H1 (cell line): ENCODE measurements around the gene GPR135. TPM values are rescaled to one million over a fixed set of nuclear protein-coding genes. Genes with fewer than 3 reads are reported as not detected.

Source experiments
- CTCF ChIA-PET: fragments of 300-600 bp; sonication (Branson Sonifier 250); formaldehyde crosslinking; loops from one replicate; lab custom pipeline; 2021; ENCODE audit not compliant: partially characterized antibody; lab: Charles Lee
- POLR2A ChIA-PET: fragments of 300-600 bp; sonication (Branson Sonifier 250); formaldehyde crosslinking; loops from one replicate; lab custom pipeline; 2021; ENCODE audit warnings: inconsistent platforms; ENCODE audit not compliant: partially characterized antibody; lab: Charles Lee
- DNase-seq, 2 experiments: peaks; one replicate each; pipeline versions ENCODE4 v3.0.0 to v3.0.0-alpha.2; 2010 to 2022; ENCODE audit warnings: low spot score in 2 of 2, low read depth in 1 of 2, mixed read lengths in 1 of 2
- FAIRE-seq: peaks from 2 replicates; lab custom pipeline; 2011; peaks lifted over from hg19 to GRCh38; lab: Jason Lieb, UNC
- H2AFZ ChIP-seq: 2 replicates; pipeline ENCODE4 v1.8.1; 2012; ENCODE audit warnings: low read length, inconsistent platforms
- H2AK5ac ChIP-seq: 2 replicates; pipeline ENCODE4 v1.6.1; 2013; ENCODE audit warnings: low read depth, low read length
- H2BK120ac ChIP-seq: replicated peaks from 2 replicates; pipeline ENCODE3; 2013; ENCODE audit warnings: low read depth, low read length, inconsistent platforms
- H2BK12ac ChIP-seq: 2 replicates; pipeline ENCODE4 v1.6.1; 2013; ENCODE audit warnings: low read depth, low read length
- H2BK15ac ChIP-seq: 2 replicates; pipeline ENCODE4 v1.6.1; 2013; ENCODE audit warnings: low read length
- H2BK20ac ChIP-seq: 2 replicates; pipeline ENCODE4 v1.6.1; 2013; ENCODE audit warnings: low read length
- H2BK5ac ChIP-seq: 2 replicates; pipeline ENCODE4 v1.6.1; 2013; ENCODE audit warnings: low read depth, low read length
- H3K14ac ChIP-seq: 2 replicates; pipeline ENCODE4 v1.6.1; 2013; ENCODE audit warnings: inconsistent platforms; ENCODE audit not compliant: insufficient read length
- H3K18ac ChIP-seq: 2 replicates; pipeline ENCODE4 v1.6.1; 2013; ENCODE audit warnings: low read length; ENCODE audit errors: extremely low read depth
- H3K23ac ChIP-seq: 2 replicates; pipeline ENCODE4 v1.6.1; 2013; ENCODE audit warnings: inconsistent platforms; ENCODE audit not compliant: insufficient read length
- H3K23me2 ChIP-seq: 2 replicates; pipeline ENCODE4 v1.6.1; 2013; ENCODE audit warnings: low read depth, low read length
- H3K27ac ChIP-seq: 2 replicates; pipeline ENCODE4 v1.6.1; 2011; ENCODE audit warnings: low read depth, low read length, inconsistent platforms
- H3K27me3 ChIP-seq, 4 experiments: replicated peaks in 1 of 4; 1 replicate in 1 of 4; 2 replicates in 3 of 4; pipeline versions ENCODE4 v1.6.1 to v1.8.1; 2011 to 2013; ENCODE audit warnings: low read length in 3 of 4, mild to moderate bottlenecking in 3 of 4, inconsistent platforms in 2 of 4, mixed read lengths in 2 of 4, moderate library complexity in 1 of 4; ENCODE audit not compliant: control insufficient read depth in 3 of 4, insufficient read depth in 3 of 4; ENCODE audit errors: extremely low read depth in 1 of 4
- H3K36me3 ChIP-seq, 4 experiments: 2 replicates each; pipeline versions ENCODE4 v1.6.1 to v1.8.1; 2011 to 2013; ENCODE audit warnings: mild to moderate bottlenecking in 4 of 4, low read length in 3 of 4, moderate library complexity in 2 of 4, control low read depth in 1 of 4, inconsistent platforms in 1 of 4; ENCODE audit not compliant: insufficient read depth in 4 of 4, control insufficient read depth in 2 of 4
- H3K4ac ChIP-seq: replicated peaks from 2 replicates; pipeline ENCODE3; 2013; ENCODE audit warnings: low read length, low read depth, mixed read lengths, inconsistent platforms; ENCODE audit not compliant: insufficient read length
- H3K4me1 ChIP-seq, 4 experiments: replicated peaks in 1 of 4; 1 replicate in 1 of 4; 2 replicates in 3 of 4; pipeline versions ENCODE4 v1.6.1 to v1.8.1; 2011 to 2013; ENCODE audit warnings: low read length in 3 of 4, inconsistent platforms in 2 of 4, mixed read lengths in 1 of 4; ENCODE audit not compliant: insufficient read depth in 4 of 4, control insufficient read depth in 3 of 4
- H3K4me2 ChIP-seq, 2 experiments: 2 replicates each; pipeline versions ENCODE4 v1.6.1 to v1.8.1; 2011 to 2013; ENCODE audit warnings: low read depth in 2 of 2, low read length in 2 of 2, control low read depth in 1 of 2, inconsistent platforms in 1 of 2, mild to moderate bottlenecking in 1 of 2; ENCODE audit not compliant: insufficient read depth in 1 of 2
- H3K4me3 ChIP-seq, 4 experiments: fragments of 200-600, 300-600 bp in 1 of 4; sonication (generic), shearing (Covaris generic), sonication (Bioruptor Twin) in 1 of 4; 2 replicates each; pipeline versions ENCODE4 v1.5.1 to v1.8.1; 2011 to 2016; ENCODE audit warnings: low read length in 4 of 4, low read depth in 3 of 4, control low read depth in 2 of 4, inconsistent platforms in 2 of 4, mild to moderate bottlenecking in 2 of 4, mixed read lengths in 1 of 4, moderate library complexity in 1 of 4; ENCODE audit not compliant: insufficient read depth in 2 of 4; ENCODE audit errors: extremely low read depth in 1 of 4
- H3K56ac ChIP-seq: replicated peaks from 2 replicates; pipeline ENCODE3; 2013; ENCODE audit warnings: low read depth, mild to moderate bottlenecking, mixed read lengths, low read length, inconsistent platforms; ENCODE audit not compliant: insufficient read length
- H3K79me1 ChIP-seq: 2 replicates; pipeline ENCODE4 v1.6.1; 2013; ENCODE audit warnings: low read depth, low read length, control low read depth
- H3K79me2 ChIP-seq, 2 experiments: 2 replicates each; pipeline versions ENCODE4 v1.6.1 to v1.8.1; 2012 to 2013; ENCODE audit warnings: low read length in 2 of 2, mild to moderate bottlenecking in 2 of 2, inconsistent platforms in 1 of 2; ENCODE audit not compliant: insufficient read depth in 2 of 2, control insufficient read depth in 1 of 2
- H3K9ac ChIP-seq, 4 experiments: replicated peaks in 1 of 4; 1 replicate in 1 of 4; 2 replicates in 3 of 4; pipeline versions ENCODE4 v1.6.1 to v1.8.1; 2011 to 2013; ENCODE audit warnings: low read depth in 3 of 4, low read length in 3 of 4, control low read depth in 2 of 4, mild to moderate bottlenecking in 2 of 4, moderate library complexity in 2 of 4, inconsistent platforms in 1 of 4; ENCODE audit errors: extremely low read depth in 1 of 4
- H3K9me3 ChIP-seq, 2 experiments: 2 replicates each; pipeline versions ENCODE4 v1.6.1 to v1.8.1; 2012 to 2013; ENCODE audit warnings: mild to moderate bottlenecking in 2 of 2, moderate library complexity in 2 of 2, control low read depth in 1 of 2, inconsistent platforms in 1 of 2, low read depth in 1 of 2, low read length in 1 of 2, mixed read lengths in 1 of 2; ENCODE audit not compliant: insufficient read depth in 2 of 2
- H4K20me1 ChIP-seq, 2 experiments: replicated peaks in 1 of 2; 2 replicates each; pipeline versions ENCODE3 to v1.8.1; 2011 to 2013; ENCODE audit warnings: inconsistent platforms in 2 of 2, low read length in 2 of 2, mild to moderate bottlenecking in 1 of 2; ENCODE audit not compliant: insufficient read depth in 2 of 2, control insufficient read depth in 1 of 2
- H4K5ac ChIP-seq: 2 replicates; pipeline ENCODE4 v1.6.1; 2013; ENCODE audit warnings: low read length, low read depth, mixed read lengths, inconsistent platforms; ENCODE audit not compliant: insufficient read length
- H4K8ac ChIP-seq: 2 replicates; pipeline ENCODE4 v1.8.0; 2013; ENCODE audit warnings: mild to moderate bottlenecking, moderate library complexity, low read length, inconsistent platforms; ENCODE audit not compliant: insufficient read depth; ENCODE audit errors: extremely low read depth
- H4K91ac ChIP-seq: replicated peaks from 2 replicates; pipeline ENCODE3; 2013; ENCODE audit warnings: low read length, mixed read lengths, inconsistent platforms; ENCODE audit not compliant: insufficient read length
- GABPA ChIP-seq: IDR thresholded peaks from 2 replicates; pipeline ENCODE4 v1.6.1; 2011; ENCODE audit warnings: mild to moderate bottlenecking, low read length, moderate library complexity, borderline replicate concordance; ENCODE audit not compliant: insufficient read depth
- RAD21 ChIP-seq, 2 experiments: IDR thresholded peaks in 1 of 2; conservative IDR thresholded peaks in 1 of 2; 2 replicates each; pipeline ENCODE4 v1.6.1; 2011; ENCODE audit warnings: low read depth in 2 of 2, low read length in 2 of 2, improper control_type of control experiment in 1 of 2, inconsistent platforms in 1 of 2, mild to moderate bottlenecking in 1 of 2, moderate library complexity in 1 of 2
- SAP30 ChIP-seq: fragments of 300-600 bp; sonication (generic); IDR thresholded peaks from 2 replicates; pipeline ENCODE4 v1.7.1; 2012; ENCODE audit warnings: low read length, moderate library complexity, mild to moderate bottlenecking, inconsistent platforms; ENCODE audit not compliant: insufficient read depth, insufficient replicate concordance
- polyA plus RNA-seq, 7 experiments: library from polyadenylated mRNA; depleted of rRNA in 3 of 7; stranded (reverse) in 5 of 7; unstranded in 2 of 7; fragments of >200 nt in 5 of 7; fragments of 200-250 nt in 2 of 7; gene quantifications; 1 replicate in 5 of 7; 2 replicates in 1 of 7; 4 replicates in 1 of 7; pipeline versions ENCODE4 v1.2.1 to v1.2.3, GENCODE V29; 2011 to 2013; ENCODE audit warnings: missing spikeins in 2 of 7, mixed read lengths in 2 of 7
- total RNA-seq: library from RNA; stranded (reverse); fragmentation: NEBNext Ultra II Directional; extraction: Animal tissue kit (Norgen Biotek cat#: 25700); gene quantifications from 2 replicates; pipeline ENCODE4 v1.2.1, GENCODE V29; 2021
- TF ChIP-seq, protein P1 (sequence below): IDR thresholded peaks from 2 replicates; pipeline ENCODE4 v1.6.1; 2012; ENCODE audit warnings: inconsistent platforms
- TF ChIP-seq, protein P2 (sequence below): IDR thresholded peaks from 2 replicates; pipeline ENCODE4 v1.6.1; 2011; ENCODE audit warnings: low read length, improper control_type of control experiment
- TF ChIP-seq, protein P3 (sequence below), 3 experiments: IDR thresholded peaks; 1 replicate in 2 of 3; 2 replicates in 1 of 3; pipeline versions ENCODE4 v1.5.1 to v1.6.1; 2011; ENCODE audit warnings: low read length in 3 of 3, mild to moderate bottlenecking in 3 of 3, inconsistent platforms in 2 of 3, low read depth in 1 of 3, moderate library complexity in 1 of 3; ENCODE audit not compliant: insufficient read depth in 1 of 3; ENCODE audit errors: control extremely low read depth in 1 of 3
- TF ChIP-seq, protein P4 (sequence below): IDR thresholded peaks from 2 replicates; pipeline ENCODE4 v1.6.1; 2012; ENCODE audit warnings: inconsistent platforms

Gene GPR135
- total and polyA plus RNA-seq, 2 of the 8 experiments (the other 6 are each of a cell fraction or from before 2014, with no cell fraction given) = 0.48 to 1.1 TPM

DNA sequence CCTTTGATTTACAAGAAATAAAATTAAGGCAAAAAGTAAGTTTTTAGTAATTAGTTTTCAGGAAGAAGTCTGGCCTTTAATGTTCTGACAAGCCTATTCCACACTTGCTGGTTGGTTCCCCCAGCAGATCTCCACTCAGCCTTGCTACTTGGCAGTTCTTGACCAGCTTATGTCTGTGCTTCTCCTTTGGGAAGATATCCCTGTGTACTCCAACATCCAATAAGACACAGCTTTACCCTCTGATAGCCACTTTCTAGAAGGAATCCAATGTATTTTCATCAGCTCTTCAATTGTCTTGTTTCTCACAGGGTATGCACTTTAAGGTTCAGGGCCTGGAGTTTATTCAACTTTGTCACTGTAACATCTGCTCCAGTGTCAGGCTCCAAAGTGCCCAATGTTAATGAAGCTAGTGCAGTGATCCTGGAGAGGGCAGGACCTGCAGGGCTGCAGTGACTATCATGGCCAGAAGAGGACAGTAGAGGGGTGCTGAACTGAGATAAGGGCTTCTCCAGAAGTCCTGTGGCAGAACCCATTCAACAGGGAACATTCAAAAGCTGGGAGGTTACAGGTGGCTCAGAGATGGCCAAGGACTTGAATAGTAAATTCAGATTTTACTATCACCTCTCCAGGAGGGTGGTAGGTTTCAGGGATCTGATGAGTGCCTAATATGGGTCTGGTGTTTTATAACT is 42.0 kb upstream of the GPR135 start:
- H2BK5ac ChIP-seq = no peak overlapping the region
- no peak overlapping the region for H3K4me3 ChIP-seq
- H4K5ac ChIP-seq = no peak overlapping the region
- POLR2A ChIA-PET = interaction anchor here (1.3 to 2.3 kb wide), 2 partner anchors 23 to 69 kb away, joined by 4 to 9 read pairs; partner anchors contain the start of genes JKAMP and L3HYPDH
- no peaks in the 10 kb centered on the region for H3K79me1 ChIP-seq
- H3K14ac ChIP-seq = no peak overlapping the region
- CTCF ChIA-PET = interaction anchor here (0.5 to 14.6 kb wide), 43 partner anchors 10 to 718 kb away, joined by 3 to 462 read pairs (median 4); partner anchors contain the start of genes CCDC175, GPR135, JKAMP and L3HYPDH
- no peak overlapping the region for H2BK20ac ChIP-seq
- H4K91ac ChIP-seq = no peak overlapping the region
- no peak overlapping the region for H3K9ac ChIP-seq
- H2BK15ac ChIP-seq = no peak overlapping the region
- no peaks in the 10 kb centered on the region for H4K20me1 ChIP-seq
- H3K56ac ChIP-seq = no peak overlapping the region
- H3K27me3 ChIP-seq = no peaks in the 10 kb centered on the region
- no peak overlapping the region for H4K8ac ChIP-seq
- H3K36me3 ChIP-seq = peaks cover 2 to 11% (median 5%) of the 10 kb centered on the region in 4 experiments; a peak in 4 of 8 replicates
- H3K18ac ChIP-seq = no peak overlapping the region
- no peak overlapping the region for H2BK12ac ChIP-seq
- no peak overlapping the region for H3K4me2 ChIP-seq
- no peak overlapping the region for H3K27ac ChIP-seq
- DNase-seq (peak; percentile 58 to 90), FAIRE-seq (peak; percentile 91)
- no peak overlapping the region for H2AK5ac ChIP-seq
- H2BK120ac ChIP-seq = no peak overlapping the region
- H3K4me1 ChIP-seq = peaks cover 0 to 3% (median under 1%) of the 10 kb centered on the region in 4 experiments; a peak in 2 of 7 replicates
- no peaks in the 10 kb centered on the region for H3K23me2 ChIP-seq
- H3K4ac ChIP-seq = no peak overlapping the region
- no peaks in the 10 kb centered on the region for H3K79me2 ChIP-seq
- no peak overlapping the region for H3K23ac ChIP-seq
- no peaks in the 10 kb centered on the region for H3K9me3 ChIP-seq
- no peak overlapping the region for H2AFZ ChIP-seq
- TF ChIP-seq, protein P1, sequence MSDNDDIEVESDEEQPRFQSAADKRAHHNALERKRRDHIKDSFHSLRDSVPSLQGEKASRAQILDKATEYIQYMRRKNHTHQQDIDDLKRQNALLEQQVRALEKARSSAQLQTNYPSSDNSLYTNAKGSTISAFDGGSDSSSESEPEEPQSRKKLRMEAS = no peak
- TF ChIP-seq RAD21 (IDR thresholded peaks at IDR 0.05 in 1 of 2, conservative IDR thresholded peaks at IDR 0.05 in 1 of 2; ENCODE audit: low read depth in 2 of 2, low read length in 2 of 2) (peak; percentile 88 to 93), SAP30 (no peak), GABPA (no peak)
- TF ChIP-seq, protein P2, sequence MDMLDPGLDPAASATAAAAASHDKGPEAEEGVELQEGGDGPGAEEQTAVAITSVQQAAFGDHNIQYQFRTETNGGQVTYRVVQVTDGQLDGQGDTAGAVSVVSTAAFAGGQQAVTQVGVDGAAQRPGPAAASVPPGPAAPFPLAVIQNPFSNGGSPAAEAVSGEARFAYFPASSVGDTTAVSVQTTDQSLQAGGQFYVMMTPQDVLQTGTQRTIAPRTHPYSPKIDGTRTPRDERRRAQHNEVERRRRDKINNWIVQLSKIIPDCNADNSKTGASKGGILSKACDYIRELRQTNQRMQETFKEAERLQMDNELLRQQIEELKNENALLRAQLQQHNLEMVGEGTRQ = no peak
- TF ChIP-seq, protein P3, sequence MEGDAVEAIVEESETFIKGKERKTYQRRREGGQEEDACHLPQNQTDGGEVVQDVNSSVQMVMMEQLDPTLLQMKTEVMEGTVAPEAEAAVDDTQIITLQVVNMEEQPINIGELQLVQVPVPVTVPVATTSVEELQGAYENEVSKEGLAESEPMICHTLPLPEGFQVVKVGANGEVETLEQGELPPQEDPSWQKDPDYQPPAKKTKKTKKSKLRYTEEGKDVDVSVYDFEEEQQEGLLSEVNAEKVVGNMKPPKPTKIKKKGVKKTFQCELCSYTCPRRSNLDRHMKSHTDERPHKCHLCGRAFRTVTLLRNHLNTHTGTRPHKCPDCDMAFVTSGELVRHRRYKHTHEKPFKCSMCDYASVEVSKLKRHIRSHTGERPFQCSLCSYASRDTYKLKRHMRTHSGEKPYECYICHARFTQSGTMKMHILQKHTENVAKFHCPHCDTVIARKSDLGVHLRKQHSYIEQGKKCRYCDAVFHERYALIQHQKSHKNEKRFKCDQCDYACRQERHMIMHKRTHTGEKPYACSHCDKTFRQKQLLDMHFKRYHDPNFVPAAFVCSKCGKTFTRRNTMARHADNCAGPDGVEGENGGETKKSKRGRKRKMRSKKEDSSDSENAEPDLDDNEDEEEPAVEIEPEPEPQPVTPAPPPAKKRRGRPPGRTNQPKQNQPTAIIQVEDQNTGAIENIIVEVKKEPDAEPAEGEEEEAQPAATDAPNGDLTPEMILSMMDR (IDR thresholded peaks at IDR 0.05; ENCODE audit: control extremely low read depth in 1 of 3, insufficient read depth in 1 of 3, low read depth in 1 of 3, low read length in 3 of 3) = peak; percentile 88 to 99 (median 96)
- TF ChIP-seq, protein P4, sequence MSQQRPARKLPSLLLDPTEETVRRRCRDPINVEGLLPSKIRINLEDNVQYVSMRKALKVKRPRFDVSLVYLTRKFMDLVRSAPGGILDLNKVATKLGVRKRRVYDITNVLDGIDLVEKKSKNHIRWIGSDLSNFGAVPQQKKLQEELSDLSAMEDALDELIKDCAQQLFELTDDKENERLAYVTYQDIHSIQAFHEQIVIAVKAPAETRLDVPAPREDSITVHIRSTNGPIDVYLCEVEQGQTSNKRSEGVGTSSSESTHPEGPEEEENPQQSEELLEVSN = no peak
